ENCODE results near the gene ULK1.

The ULK1 gene

DNA sequence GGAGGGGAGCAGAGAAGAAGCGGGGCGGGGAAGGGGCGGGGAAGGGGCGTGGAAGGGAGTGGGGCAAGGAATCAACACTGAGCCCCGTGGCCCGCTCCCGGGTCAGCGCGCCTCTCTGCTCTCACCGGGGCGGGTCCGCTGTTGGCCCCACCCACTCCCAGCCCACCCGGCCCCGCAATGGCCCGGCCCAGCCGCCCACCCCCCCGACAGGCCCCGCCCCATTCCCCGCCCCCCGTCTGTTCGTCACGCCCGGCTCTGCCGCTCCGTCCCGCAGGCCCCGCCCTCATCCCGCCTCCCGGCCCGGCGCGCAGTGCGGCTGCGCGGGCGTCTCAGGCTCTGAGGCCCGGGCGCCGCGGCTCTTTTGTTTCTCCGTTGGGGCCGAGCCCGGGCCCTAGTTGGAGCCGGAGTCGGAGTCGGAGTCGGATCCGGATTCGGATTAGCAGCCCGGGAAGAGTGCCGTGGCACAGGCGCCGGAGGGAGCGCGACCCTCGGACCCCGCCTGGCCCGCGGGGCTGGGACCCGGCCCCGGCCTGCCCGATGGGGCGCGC, at the start of gene ULK1:
Gene ULK1 (plus strand): TSS at position 310 of the 548 bp plus-strand sequence. CDS start 380 bp downstream, outside the sequence.
- peak; percentile 82 for DNase-seq

DNA sequence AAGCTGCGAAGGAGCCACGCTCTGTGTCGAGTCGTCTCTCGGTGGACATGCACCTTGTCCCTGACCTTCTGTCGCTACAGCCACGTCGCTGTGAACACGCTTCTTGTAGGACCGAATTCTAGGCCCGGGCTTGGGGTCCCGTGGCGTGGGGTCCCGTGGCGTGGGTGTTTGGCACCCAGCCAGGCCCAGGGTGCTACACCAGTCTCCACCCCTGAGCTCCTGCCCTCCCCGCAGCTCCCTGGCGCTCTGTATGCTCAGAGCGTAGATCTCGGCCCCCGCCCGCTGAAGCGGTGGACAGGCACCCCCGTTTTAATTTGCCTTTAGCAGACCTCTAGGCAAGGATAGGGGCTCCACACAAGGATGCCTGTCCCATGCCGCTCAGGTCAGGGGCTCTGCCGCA, 49.8 kb upstream of the ULK1 start:
- DNase-seq = no peak

DNA sequence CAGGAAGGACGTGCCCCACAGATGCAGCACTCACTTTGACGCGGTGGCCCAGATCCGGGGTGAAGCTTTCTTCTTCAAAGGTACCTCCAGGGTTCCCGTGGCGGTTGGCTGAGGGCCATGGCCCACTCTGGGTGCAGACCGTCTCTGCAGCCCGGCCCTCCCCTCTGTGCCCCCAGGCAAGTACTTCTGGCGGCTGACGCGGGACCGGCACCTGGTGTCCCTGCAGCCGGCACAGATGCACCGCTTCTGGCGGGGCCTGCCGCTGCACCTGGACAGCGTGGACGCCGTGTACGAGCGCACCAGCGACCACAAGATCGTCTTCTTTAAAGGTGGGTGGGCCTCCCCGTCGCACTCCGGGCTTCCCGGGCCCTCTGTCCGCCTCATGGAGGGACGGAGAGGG, 49.3 kb upstream of the ULK1 start:
- DNase-seq = no peak

GRCh38 chr12:131847456-131847855, 47.0 kb upstream of the ULK1 start:
- no peak for DNase-seq

DNA sequence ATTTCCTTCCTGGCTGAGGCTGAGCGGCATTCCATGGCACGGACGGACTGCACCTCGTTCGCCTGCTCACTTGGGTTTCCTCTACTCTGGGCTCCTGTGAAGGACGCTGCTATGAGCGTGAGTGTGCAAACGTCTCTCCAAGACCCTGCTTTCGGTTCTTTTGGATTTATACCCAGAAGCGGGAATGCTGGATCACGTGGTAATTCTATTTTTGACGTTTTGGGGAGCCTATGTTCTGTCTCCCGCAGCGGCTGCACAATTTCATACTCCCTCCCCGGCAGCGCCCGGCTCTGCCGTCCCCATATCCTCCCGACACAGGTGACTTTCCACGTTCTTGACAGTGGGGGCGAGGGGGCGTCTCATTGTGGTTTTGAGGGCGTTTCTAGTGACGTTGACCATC, 45.7 kb upstream of the ULK1 start:
- DNase-seq = no peak

GRCh38 chr12:131849700-131850553, 44.5 kb upstream of the ULK1 start:
- DNase-seq = no peak

GRCh38 chr12:131850856-131851559, 43.4 kb upstream of the ULK1 start:
- no peak for DNase-seq

GRCh38 chr12:131851741-131852550, 42.5 kb upstream of the ULK1 start:
- no peak for DNase-seq

GRCh38 chr12:131852551-131853299, 41.7 kb upstream of the ULK1 start:
- DNase-seq = no peak

- no peak for DNase-seq
These were observed 40.3 kb upstream of the ULK1 start for GRCh38 chr12:131853832-131854797.

GRCh38 chr12:131854861-131855476, 39.5 kb upstream of the ULK1 start:
- DNase-seq = no peak

- DNase-seq = no peak
These were observed 38.8 kb upstream of the ULK1 start for GRCh38 chr12:131855521-131856142.

DNA sequence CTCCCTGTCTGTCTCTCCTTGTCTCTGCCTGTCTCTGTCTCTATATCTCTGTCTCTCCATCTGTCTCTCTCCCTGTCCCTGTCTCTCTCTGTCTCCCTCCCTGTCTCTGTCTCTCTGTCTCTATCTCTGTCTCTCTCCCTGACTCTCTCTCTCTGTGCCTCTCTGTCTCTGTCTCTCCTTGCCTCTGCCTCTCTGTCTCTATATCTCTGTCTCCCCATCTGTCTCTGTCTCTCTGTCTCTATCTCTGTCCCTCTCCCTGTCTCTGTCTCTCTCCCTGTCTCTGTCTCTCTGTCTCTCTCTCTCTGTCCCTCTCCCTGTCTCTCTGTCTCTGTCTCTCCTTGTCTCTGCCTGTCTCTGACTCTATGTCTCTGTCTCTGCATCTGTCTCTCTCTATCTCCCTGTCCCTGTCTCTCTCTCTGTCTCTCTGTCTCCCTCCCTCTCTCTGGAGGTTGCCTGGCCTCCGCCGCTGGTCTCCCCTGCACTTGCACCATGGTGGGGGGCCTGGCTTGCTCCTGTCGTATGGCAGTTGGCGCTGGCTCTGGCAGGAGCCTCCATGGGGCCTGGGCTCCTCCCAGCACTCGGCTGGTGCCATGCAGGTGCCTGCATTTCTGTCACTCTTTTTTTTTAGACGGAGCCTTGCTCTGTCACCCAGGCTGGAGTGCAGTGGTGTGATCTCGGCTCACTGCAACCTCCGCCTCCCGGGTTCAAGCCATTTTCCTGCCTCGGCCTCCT, 37.9 kb upstream of the ULK1 start:
- no peak for DNase-seq

- DNase-seq = no peak
These were observed 36.2 kb upstream of the ULK1 start for GRCh38 chr12:131857908-131858850.

DNA sequence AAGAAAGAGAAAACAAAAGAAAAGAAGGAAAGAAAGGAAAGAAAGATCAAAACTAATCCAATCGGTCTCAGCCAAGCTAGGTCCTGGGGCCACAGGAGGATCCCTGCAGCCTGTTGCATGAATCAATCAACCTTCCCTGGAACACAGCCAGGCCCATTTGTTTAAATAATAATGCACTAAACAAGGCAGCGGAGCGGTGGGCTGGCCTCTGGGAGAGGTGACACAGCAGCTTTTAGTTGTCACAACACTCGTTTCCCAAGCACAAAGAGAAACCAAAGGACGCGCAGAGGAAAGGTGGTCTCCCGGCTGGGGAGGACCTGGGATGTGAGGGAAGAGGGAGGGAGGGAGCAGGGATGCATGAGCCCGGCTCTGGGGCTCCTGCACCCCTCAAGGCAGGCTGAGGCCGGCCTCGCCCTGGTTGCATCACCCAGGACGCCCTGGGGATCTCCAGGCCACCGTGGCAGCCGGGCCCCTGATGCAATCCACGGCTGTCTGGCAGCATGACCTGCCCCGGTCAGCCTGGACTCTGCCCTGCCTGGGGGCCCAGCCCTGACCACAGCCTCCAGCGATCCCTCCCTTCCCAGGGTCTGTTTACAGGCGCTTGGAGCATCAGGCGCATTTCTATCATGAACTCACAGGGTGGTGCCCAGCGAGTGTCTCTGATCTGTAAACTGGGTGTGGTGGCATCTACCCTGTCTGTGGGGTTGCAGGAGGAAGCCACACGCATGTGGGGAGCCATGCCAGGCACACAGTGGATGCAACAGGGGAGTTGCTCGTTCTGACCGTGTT, 33.8 kb upstream of the ULK1 start:
- DNase-seq = peak; percentile 23

DNA sequence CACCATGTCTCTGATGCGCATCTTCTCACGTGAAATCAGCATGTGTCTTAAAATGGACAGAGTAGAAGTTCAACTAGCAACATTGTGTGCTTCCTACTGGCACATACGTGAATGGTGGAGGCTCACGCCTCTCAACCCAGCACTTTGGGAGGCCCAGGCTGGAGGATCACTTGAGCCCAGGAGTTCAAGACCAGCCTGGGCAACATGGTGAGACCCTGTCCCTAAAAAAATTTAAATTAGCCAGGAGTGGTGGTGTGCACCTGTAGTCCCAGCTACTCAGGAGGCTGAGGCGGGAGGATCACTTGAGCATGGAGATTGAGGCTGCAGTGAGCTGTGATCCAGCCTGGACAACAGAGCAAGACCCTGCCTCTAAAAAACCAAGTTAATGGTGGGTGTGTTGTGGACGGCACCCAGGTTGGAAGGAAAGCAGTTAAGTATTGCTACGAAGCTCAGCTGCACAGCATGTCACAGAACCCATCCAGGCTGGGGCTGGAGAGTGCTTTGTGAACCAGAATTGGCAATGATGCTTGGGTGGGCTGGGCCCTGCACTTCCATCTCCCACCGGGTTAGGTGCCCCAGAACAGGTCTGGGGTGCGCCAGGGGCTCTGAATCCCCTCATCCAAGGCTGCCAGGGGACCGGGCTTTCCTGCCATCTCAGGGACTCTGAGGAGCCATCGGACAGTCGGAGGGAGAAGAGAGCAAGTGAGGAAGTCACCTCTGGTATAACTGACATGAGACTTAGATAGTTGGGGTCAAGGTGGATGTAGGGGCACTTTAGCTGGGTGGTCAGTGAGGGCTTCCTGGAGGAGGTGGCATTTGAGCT, 33.0 kb upstream of the ULK1 start:
- DNase-seq = no peak

DNA sequence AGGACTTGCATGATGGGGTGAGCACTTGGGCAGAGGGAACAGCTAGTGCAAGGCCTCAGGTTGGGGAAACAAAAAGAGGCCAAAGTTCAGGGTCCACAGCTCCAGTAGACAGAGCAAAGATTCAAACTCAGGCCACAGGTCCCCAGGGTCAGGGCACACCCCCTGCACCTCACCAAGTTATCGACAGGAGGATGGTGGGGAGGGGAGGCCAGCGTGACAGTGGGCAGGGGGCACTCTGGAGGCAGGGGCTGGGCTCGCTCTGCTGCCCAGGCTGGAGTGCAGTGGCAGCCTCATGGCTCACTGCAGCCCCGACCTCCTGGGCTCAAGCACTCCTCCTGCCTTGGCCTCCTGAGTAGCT, 32.4 kb upstream of the ULK1 start:
- no peak for DNase-seq

Data from CD4-positive, alpha-beta T cell treated with Interleukin-4 for 4 hours (primary cell).